T-helper 2 cell treated with Interferon-gamma antibody and Interleukin-4, amounts not matched to agents 100 ng/mL and 5 ng/mL, for 36 hours (primary cell): ENCODE results near the gene CD38. TPM values are rescaled to one million over a fixed set of nuclear protein-coding genes. Genes with fewer than 3 reads are reported as not detected.
"Not testable (repeated sequence)": the region's sequence is repeated elsewhere in the genome, so short reads cannot be mapped to it uniquely, and the experiment has no call there.

Source experiments
- intact Hi-C: fragments of 100-400 bp; cut with micrococcal nuclease; formaldehyde crosslinking; loops from one replicate; pipeline ENCODE4 v1.15.1; 2023
- total RNA-seq: library from RNA; stranded (reverse); gene quantifications from 2 replicates; pipeline ENCODE4 v1.2.3, GENCODE V29; 2022

CD38 gene
- total RNA-seq, 1 donor from 2014 or later, result 178 TPM

- intact Hi-C loops, result loop anchor here (2.0 to 10.0 kb wide), 2 partner anchors 382 to 470 kb away; partner anchors contain the start of gene TAPT1
Observed at GRCh38 chr4:15757054-15757453, 21.1 kb upstream of the CD38 start.

GRCh38 chr4:15758294-15758693, 19.8 kb upstream of the CD38 start:
- intact Hi-C loops, result loop anchor here (10.0 kb wide), 1 partner anchor 383 kb away; no protein-coding TSS in a partner anchor

- intact Hi-C loops, result not testable (repeated sequence)
Observed at GRCh38 chr4:15762460-15762859, 15.7 kb upstream of the CD38 start.

GRCh38 chr4:15765391-15765790, 12.7 kb upstream of the CD38 start:
- intact Hi-C loops, result no loop called here

GRCh38 chr4:15765910-15766697, 12.0 kb upstream of the CD38 start:
- intact Hi-C loops, result loop anchor here (1.0 kb wide), 2 partner anchors 10 to 13 kb away; no protein-coding TSS in a partner anchor

GRCh38 chr4:15766821-15767220, 11.3 kb upstream of the CD38 start:
- intact Hi-C loops, result loop anchor here (1.0 kb wide), 2 partner anchors 11 to 12 kb away; no protein-coding TSS in a partner anchor

- intact Hi-C loops, result no loop called here
Observed at GRCh38 chr4:15769202-15769601, 8.9 kb upstream of the CD38 start.

GRCh38 chr4:15771216-15772058, 6.7 kb upstream of the CD38 start:
- intact Hi-C loops, result loop anchor here (1.0 kb wide), 2 partner anchors 8 to 15 kb away; no protein-coding TSS in a partner anchor

- intact Hi-C loops, result no loop called here
Observed at GRCh38 chr4:15774020-15774420, 4.1 kb upstream of the CD38 start.

- intact Hi-C loops, result loop anchor here (5.0 kb wide), 4 partner anchors 95 to 775 kb away; partner anchors contain the start of genes CPEB2 and FAM200B
Observed at GRCh38 chr4:15776871-15777648, 1.1 kb upstream of the CD38 start.

- intact Hi-C loops, result loop anchor here (5.0 kb wide), 4 partner anchors 95 to 775 kb away; partner anchors contain the start of genes CPEB2 and FAM200B
Observed at GRCh38 chr4:15777697-15778288, 335 bp upstream of the CD38 start.

- intact Hi-C loops, result loop anchor here (1.0 to 5.0 kb wide), 8 partner anchors 8 to 777 kb away; partner anchors contain the start of genes CPEB2 and FAM200B
Observed at GRCh38 chr4:15779306-15779705, 1.2 kb downstream of the CD38 start.

GRCh38 chr4:15779809-15780208, 1.7 kb downstream of the CD38 start:
- intact Hi-C loops, result loop anchor here (1.0 to 5.0 kb wide), 8 partner anchors 9 to 778 kb away; partner anchors contain the start of genes CPEB2 and FAM200B

GRCh38 chr4:15781427-15782095, 3.4 kb downstream of the CD38 start:
- intact Hi-C loops, result no loop called here

GRCh38 chr4:15783676-15784075, 5.5 kb downstream of the CD38 start:
- intact Hi-C loops, result no loop called here

GRCh38 chr4:15784959-15785634, 7.0 kb downstream of the CD38 start:
- intact Hi-C loops, result no loop called here

- intact Hi-C loops, result no loop called here
Observed at GRCh38 chr4:15786743-15787142, 8.6 kb downstream of the CD38 start.

- intact Hi-C loops, result no loop called here
Observed at GRCh38 chr4:15792974-15793373, 14.8 kb downstream of the CD38 start.
